Esophagus squamous epithelium (tissue), 4 donors: ENCODE results near the gene ATP8B1.

Experiments used
- CTCF ChIP-seq, 6 experiments: fragments of 450-650 bp in 4 of 6; fragments of 200-600 bp in 2 of 6; sonication (generic) in 2 of 6; IDR thresholded peaks; one replicate each; pipeline ENCODE4 v1.5.1; 2016 to 2019; ENCODE audit warnings: antibody characterized with exemption in 6 of 6, mild to moderate bottlenecking in 4 of 6, moderate library complexity in 4 of 6
- POLR2A ChIP-seq, 4 donors: fragments of 450-650 bp; IDR thresholded peaks; one replicate each; pipeline ENCODE4 v1.6.1; 2017; ENCODE audit warnings: antibody characterized with exemption in 4 of 4, mild to moderate bottlenecking in 4 of 4, moderate library complexity in 3 of 4

DNA sequence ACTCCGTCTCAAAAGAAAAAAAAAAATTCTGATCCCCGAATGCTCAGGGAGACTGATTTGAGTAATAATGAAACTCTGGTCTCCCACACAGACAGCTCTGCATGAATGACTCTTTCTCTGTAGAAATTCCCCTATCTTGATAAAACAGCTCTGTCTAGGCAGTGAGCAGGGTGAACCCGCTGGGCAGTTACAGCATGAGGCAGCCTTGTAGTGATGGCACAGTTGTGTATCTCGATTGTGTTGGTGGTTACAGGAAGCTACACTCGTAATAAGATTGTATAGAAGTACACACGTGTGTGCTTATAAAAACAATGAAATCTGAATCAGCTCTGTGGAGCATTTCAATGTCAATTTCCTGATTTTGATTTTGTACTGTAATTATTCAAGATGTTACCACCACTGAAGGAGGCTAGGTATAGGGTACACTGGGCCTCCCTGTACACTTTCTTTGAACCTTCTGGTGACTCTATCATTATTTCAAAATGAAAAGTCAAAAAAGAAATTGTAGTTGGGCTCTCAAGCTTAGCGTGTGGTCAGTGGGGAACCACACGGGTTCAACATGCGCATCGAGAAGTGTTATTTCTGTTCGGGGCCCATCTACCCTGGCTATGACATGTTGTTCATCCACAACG is 34.9 kb upstream of the ATP8B1 start:
- TF ChIP-seq CTCF (IDR thresholded peaks at IDR 0.05) (no peak), POLR2A (IDR thresholded peaks at IDR 0.05) (no peak)
